AG20443 (cell line): ENCODE measurements around the gene GALNT11.
"Not testable (repeated sequence)": the region's sequence is repeated elsewhere in the genome, so short reads cannot be mapped to it uniquely, and the experiment has no call there.

Source experiments
- DNase-seq: peaks from one replicate; pipeline ENCODE4 v3.0.0; 2012; ENCODE audit warnings: low spot score, mixed read lengths

GALNT11 gene

DNA sequence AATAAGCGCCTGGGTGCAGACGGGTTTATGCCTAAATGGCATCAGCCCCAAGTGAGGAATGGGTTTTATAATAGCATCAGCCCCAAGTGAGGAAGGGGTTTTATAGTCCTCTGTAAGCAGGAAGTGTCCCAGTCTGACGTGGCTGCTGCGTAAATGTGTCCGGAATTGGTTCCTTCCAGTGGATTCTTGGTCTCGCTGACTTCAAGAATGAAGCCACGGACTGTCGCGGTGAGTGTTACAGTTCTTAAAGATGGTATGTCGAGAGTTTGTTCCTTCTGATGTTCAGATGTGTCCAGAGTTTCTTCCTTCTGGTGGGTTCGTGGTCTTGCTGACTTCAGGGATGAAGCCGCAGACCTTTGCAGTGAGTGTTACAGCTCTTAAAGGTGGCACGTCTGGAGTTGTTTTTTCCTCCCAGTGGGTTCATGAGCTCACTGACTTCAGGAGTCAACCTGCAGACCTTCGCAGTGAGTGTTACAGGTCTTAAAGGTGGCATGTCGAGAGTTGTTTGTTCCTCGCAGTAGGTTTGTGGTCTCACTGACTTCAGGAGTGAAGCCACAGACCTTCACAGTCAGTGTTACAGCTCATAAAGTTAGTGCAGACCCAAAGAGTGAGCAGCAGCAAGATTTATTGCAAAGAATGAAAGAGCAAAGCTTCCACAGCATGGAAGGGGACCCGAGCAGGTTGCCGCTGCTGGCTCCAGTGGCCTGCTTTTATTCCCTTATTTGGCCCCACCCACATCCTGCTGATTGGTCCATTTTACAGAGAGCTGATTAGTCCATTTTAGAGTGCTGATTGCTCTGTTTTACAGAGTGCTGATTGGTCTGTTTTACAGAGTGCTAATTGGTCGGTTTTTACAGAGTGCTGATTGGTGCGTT is 2.3 kb downstream of the GALNT11 start:
- not testable (repeated sequence) for DNase-seq

DNA sequence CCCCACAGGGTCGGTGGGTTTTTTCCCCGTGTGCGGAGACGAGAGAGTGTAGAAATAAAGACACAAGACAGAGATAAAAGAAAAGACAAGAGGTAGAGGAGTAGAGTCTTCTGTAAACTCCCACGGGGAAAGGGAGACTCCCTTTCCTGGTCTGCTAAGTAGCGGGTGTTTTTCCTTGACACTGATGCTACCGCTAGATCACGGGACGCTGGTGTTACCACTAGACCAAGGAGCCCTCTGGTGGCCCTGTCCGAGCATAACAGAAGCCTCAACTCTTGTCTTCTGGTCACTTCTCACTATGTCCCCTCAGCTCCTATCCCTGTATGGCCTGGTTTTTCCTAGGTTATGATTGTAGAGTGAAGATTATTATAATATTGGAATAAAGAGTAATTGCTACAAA is 4.6 kb downstream of the GALNT11 start:
- not testable (repeated sequence) for DNase-seq

DNA sequence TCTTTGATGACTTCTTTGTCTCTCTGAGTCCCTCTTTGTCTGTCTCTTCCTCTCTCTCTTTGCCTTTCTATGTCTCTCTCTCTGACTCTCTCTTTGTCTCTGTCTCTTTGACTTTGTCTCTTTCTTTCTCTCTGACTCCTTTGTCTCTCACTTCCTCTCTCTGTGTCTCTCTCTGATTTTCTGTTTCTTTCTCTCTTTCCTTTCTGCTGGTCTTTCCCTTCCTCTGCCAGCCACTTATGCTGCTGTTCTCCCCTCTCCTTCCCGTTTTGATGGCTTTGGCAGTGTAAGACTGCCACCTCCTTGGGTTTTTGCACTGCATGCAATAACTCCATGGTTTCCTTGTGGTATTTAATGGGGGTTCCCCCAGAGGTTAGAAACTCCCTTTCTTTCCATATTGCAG is 5.2 kb downstream of the GALNT11 start:
- not testable (repeated sequence) for DNase-seq

GRCh38 chr7:152035817-152036216 is 10.3 kb downstream of the GALNT11 start:
- no peak for DNase-seq

GRCh38 chr7:152038410-152038809 is 12.9 kb downstream of the GALNT11 start:
- DNase-seq, result not testable (repeated sequence)

DNA sequence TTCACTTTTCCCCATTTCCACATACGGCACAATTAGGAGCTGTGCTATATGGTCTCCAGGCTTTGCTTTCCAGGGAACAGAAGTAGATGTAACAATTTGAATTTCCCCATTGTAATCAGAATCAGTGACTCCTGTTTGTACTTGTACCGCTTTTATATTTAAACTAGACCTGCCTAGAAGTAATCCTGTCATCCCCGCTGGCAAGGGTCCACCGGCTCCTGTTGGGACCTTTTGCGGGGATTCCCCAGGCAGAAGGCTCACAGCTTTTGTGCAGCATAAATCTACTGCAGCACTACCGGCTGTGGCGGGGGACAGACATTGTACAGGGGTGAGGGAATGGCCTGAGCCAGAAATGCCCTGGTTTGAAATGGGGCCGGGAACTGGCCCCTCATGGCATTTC is 17.6 kb downstream of the GALNT11 start:
- not testable (repeated sequence) for DNase-seq

- not testable (repeated sequence) for DNase-seq
Measured at GRCh38 chr7:152044909-152045308, 19.4 kb downstream of the GALNT11 start.

DNA sequence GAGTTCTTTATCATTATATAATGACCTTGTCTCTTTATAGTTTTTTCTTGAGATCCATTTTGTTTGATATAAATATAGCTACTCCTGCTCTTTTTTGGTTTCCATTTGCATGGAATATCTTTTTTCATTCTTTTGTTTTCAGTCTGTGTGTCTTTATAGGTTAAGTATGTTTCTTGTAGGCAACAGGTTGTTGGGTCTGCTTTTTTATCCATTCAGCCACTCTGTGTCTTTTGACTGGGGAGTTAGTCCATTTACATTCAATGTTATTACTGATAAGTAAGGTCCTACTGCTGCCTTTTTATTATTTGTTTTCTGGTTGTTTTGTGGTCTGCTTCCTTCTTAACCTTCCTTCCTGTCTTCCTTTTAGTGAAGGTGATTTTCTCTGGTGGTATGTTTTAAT is 21.1 kb downstream of the GALNT11 start:
- no peak for DNase-seq

DNA sequence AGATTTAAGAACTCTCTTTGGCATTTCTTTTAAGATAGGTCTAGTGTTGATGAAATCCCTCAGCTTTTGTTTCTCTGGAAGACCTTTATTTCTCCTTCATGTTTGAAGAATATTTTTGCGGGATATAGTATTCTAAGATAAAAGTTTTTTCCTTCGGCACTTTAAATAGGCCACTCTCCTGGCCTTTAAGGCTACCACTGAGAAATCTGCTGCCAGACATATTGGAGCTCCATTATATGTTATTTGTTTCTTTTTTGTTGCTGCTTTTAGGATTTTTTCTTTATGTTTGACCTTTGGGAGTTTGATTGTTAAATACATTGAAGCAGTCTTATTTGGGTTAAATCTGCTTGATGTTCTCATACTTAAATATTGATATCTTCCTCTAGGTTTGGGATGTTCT is 22.6 kb downstream of the GALNT11 start:
- DNase-seq, result no peak

DNA sequence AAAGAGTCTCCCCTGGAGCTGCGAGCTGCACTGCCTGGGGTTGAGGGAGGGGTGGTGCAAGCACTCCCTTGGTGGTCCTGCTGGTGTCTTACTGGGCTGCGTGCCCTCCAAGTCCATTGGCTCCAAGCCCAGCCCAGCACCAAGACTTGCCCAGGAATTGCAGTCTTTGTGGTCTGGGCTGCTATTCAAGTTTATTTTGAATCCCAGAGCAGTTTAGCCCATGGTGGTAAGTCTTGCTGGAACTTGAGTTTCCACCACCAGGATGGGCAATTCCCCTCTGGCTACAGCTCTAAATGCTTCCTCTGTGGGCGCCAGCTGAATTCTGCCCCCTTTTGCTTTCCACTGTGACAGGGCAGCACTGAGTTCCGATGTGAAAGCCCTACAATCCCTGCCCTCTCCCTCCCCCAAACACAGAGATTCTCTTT is 25.1 kb downstream of the GALNT11 start:
- DNase-seq, result peak; percentile 14

DNA sequence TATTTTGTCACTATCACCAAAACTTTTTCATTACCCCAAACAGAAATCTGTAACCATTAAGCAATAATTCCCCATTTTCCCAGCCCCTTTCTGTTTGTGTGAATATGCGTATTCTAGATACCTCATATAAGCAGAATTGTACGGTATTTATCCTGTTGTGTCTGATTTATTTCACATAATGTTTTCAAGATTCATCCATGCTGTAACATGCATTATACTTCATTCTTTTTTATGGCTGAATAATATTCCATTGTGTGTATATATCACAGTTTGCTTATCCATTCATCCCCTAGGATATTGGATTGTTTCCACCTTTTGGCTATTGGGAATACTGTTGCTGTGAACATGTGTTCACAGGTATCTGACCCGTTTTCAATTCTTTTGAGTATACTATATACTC is 26.5 kb downstream of the GALNT11 start:
- DNase-seq, result no peak

DNA sequence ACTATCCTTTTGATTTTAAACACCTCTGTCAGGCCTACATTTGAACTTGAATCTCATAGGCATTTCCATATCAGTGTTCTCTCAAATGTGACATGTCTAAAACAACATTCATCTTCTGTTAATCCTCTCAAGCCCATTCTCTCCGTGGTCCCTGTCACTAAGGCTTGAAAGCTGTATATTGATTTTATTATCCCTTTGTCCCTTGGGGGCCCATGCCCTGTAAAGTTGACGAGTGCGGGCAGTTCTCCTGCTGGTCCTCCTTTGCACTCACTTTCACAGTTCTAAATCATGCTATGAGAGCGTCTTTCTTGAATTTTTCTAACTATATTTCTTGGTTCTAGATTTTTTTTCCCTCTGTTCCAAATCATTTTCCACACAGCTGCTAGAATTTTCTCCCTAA is 27.3 kb downstream of the GALNT11 start:
- DNase-seq, result no peak

GRCh38 chr7:152054367-152055230 is 29.1 kb downstream of the GALNT11 start:
- DNase-seq, result peak; percentile 74

DNA sequence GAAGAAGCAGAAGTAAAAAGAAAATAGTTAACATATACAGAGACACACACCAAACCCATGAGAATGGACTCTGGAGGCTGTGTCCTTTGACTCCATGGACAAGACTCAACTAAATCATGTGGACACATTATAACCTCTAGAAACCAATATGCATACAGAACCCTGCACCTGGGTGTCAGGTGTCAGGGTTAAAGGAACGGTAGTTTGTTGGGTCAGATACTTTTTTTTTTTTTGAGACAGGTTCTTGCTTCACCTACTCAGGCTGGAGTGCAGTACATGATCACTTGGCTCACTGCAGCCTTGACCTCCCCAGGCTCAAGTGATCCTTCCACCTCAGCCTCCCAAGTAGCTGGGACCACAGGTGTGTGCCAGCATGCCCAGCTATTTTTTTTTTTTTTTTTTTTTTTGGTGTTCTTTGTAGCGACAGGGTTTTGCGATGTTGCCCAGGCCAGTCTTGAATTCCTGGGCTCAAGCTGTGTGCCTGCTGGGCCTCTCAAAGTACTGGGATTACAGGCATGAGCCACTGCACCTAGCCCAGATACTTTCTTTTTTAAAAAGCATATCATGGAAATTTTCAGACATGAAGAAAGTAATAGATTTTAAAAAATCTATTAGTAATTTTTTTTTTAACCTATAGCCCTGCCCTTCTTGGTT is 31.3 kb downstream of the GALNT11 start:
- no peak for DNase-seq

DNA sequence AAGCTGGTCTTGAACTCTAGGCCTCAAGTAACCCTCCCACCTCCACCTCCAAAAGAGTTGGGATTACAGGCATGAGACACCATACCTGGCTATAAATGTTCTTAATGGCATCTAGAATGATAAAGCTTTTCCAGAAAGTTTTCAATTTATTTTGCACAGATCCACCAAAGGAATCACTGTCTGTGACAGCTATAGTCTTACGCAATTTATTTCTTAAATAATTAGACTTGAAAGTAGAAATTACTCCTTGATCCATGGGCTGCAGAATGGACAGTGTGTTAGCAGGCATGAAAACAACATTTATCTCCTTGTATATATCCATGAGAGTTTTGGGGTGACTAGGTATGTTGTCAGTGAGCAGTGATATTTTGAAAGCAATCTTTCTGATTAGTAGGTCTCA is 33.8 kb downstream of the GALNT11 start:
- DNase-seq, result no peak

DNA sequence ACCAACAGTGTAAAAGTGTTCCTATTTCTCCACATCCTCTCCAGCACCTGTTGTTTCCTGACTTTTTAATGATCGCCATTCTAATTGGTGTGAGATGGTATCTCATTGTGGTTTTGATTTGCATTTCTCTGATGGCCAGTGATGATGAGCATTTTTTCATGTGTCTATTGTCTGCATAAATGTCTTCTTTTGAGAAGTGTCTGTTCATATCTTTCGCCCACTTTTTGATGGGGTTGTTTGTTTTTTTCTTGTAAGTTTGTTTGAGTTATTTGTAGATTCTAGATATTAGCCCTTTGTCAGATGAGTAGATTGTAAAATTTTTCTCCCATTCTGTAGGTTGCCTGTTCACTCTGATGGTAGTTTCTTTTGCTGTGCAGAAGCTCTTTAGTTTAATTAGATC is 35.6 kb downstream of the GALNT11 start:
- not testable (repeated sequence) for DNase-seq

GRCh38 chr7:152063192-152063591 is 37.7 kb downstream of the GALNT11 start:
- DNase-seq, result not testable (repeated sequence)

- not testable (repeated sequence) for DNase-seq
Measured at GRCh38 chr7:152063821-152064220, 38.3 kb downstream of the GALNT11 start.

DNA sequence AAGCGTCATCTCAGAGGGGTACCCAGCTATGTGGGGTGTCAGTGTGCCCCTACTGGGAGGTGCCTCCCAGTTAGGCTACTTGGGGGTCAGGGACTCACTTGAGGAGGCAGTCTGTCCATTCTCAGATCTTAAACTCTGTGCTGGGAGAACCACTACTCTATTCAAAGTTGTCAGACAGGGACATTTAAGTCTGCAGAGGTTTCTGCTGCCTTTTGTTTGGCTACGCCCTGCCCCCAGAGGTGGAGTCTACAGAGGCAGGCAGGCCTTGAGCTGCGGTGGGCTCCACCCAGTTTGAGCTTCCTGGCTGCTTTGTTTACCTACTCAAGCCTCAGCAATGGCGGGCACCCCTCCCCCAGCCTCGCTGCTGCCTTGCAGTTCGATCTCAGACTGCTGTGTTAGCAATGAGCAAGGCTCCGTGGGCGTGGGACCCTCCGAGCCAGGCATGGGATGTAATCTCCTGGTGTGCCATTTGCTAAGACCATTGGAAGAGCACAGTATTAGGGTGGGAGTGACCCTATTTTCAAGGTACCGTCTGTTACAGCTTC is 40.4 kb downstream of the GALNT11 start:
- not testable (repeated sequence) for DNase-seq

DNA sequence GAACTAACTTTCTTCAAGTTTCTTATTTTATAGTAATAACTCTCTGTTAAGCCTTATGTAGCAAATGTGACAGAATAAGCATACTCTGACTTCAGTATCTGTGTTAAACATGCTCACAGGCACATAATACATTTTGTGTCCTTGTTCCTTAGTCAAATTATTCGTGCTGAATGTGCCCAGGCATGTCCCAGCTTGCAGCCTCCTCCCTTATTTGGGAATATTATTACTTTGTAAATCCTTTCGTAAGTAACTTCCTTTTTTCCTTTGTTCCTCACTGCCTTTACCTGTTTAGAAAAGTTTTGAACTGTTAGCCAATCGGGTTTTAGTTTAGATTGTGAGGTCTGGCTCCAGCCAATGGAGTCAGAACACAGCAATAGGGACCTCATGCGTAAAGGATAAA is 46.9 kb downstream of the GALNT11 start:
- no peak for DNase-seq

DNA sequence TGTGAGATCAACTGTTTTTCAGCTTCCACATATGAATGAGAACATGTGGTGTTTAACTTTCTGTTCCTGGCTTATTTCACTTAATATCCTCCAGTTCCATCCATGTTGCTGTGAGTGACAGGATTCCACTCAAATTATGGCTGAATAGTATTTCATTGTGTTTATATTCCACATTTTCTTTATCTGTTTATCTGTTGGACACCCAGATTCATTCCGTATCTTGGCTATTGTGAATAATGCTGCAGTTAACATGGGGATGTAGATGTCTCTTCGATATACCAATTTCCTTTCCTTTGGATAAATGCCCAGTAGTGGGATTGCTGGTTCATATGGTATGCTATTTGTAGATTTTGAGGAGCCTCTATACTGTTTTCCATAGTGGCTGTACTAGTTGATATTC is 47.9 kb downstream of the GALNT11 start:
- DNase-seq, result no peak

DNA sequence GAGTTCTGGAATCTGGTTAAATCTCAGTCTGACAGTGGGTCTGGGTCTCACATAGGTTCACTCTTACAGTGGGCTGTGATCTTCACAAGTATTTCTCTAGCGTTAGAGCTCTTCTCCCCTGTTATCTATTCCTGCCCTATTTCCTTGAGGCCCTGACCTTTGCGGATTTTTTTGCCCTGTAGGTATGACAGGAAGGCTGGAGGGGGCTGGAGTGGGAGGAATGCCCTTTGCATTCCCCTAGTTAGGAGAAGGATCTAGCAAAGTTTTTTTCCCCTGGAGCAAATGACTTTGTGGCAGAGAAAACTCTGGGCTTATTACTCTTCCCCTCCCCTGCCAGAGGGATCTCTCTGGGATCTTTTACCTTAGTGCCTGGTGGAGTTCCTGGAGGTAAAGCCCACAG is 49.2 kb downstream of the GALNT11 start:
- DNase-seq, result no peak
